8988T (cell line): Measurements from ENCODE around the gene PTPN4.
"Not testable (repeated sequence)": the region's sequence is repeated elsewhere in the genome, so short reads cannot be mapped to it uniquely, and the experiment has no call there.

Source experiments
- DNase-seq: peaks from one replicate; pipeline ENCODE4 v3.0.0; 2011

Gene PTPN4

GRCh38 chr2:119769645-119770044 lies 9.9 kb downstream of the PTPN4 start:
- DNase-seq: no peak

- no peak for DNase-seq
Observed at GRCh38 chr2:119771331-119771730, 11.6 kb downstream of the PTPN4 start.

GRCh38 chr2:119772128-119772527 lies 12.4 kb downstream of the PTPN4 start:
- DNase-seq: no peak

GRCh38 chr2:119772767-119773166 lies 13.0 kb downstream of the PTPN4 start:
- DNase-seq: no peak

- no peak for DNase-seq
Observed at GRCh38 chr2:119774026-119774425, 14.3 kb downstream of the PTPN4 start.

GRCh38 chr2:119775102-119775501 lies 15.4 kb downstream of the PTPN4 start:
- no peak for DNase-seq

GRCh38 chr2:119782308-119783027 lies 22.7 kb downstream of the PTPN4 start:
- no peak for DNase-seq

GRCh38 chr2:119784876-119785275 lies 25.2 kb downstream of the PTPN4 start:
- DNase-seq: no peak

- DNase-seq: no peak
Observed at GRCh38 chr2:119786295-119786694, 26.6 kb downstream of the PTPN4 start.

- DNase-seq: no peak
Observed at GRCh38 chr2:119788752-119789151, 29.0 kb downstream of the PTPN4 start.

- no peak for DNase-seq
Observed at GRCh38 chr2:119790466-119790865, 30.7 kb downstream of the PTPN4 start.

GRCh38 chr2:119792907-119793312 lies 33.2 kb downstream of the PTPN4 start:
- no peak for DNase-seq

- DNase-seq: no peak
Observed at GRCh38 chr2:119794237-119794636, 34.5 kb downstream of the PTPN4 start.

- no peak for DNase-seq
Observed at GRCh38 chr2:119795309-119796303, 35.9 kb downstream of the PTPN4 start.

- DNase-seq: no peak
Observed at GRCh38 chr2:119800376-119800902, 40.7 kb downstream of the PTPN4 start.

- no peak for DNase-seq
Observed at GRCh38 chr2:119801040-119801439, 41.3 kb downstream of the PTPN4 start.

- DNase-seq: not testable (repeated sequence)
Observed at GRCh38 chr2:119801989-119802388, 42.3 kb downstream of the PTPN4 start.

- DNase-seq: no peak
Observed at GRCh38 chr2:119803101-119803500, 43.4 kb downstream of the PTPN4 start.

GRCh38 chr2:119804409-119804808 lies 44.7 kb downstream of the PTPN4 start:
- DNase-seq: not testable (repeated sequence)

GRCh38 chr2:119808516-119809147 lies 48.9 kb downstream of the PTPN4 start:
- DNase-seq: no peak

- DNase-seq: no peak
Observed at GRCh38 chr2:119809339-119810048, 49.8 kb downstream of the PTPN4 start.

GRCh38 chr2:119810049-119810630 lies 50.4 kb downstream of the PTPN4 start:
- DNase-seq: no peak
